ENCODE measurements around the gene KDM5A.
"Not testable (repeated sequence)": the region's sequence is repeated elsewhere in the genome, so short reads cannot be mapped to it uniquely, and the experiment has no call there.

KDM5A gene

DNA sequence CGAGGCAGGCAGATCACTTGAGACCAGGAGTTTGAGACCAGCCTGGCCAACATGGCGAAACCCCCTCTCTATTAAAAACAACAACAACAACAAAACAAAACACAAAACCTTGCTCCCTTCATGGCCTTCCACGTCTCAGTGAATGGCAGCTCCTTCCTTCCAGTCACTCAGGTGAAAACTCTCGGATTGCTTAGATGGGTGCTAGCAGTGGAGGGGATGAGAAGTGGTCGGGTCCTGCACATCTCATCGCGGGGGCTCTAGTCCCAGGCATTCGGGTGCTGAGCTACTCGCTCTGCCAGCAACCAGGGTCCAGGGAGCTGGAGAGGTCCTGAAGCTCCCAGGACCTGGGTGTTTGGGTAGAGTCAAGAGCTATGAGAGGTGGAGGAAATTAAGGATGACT is 134.2 kb downstream of the KDM5A start:
- in situ Hi-C loops (cut with HindIII; ENCODE audit: low pct_ligation_motif_present, low pct_unique_long_range_greater_than_20kb, low sequenced_read_pairs), result no loop called here
- DNase-seq, result no peak

DNA sequence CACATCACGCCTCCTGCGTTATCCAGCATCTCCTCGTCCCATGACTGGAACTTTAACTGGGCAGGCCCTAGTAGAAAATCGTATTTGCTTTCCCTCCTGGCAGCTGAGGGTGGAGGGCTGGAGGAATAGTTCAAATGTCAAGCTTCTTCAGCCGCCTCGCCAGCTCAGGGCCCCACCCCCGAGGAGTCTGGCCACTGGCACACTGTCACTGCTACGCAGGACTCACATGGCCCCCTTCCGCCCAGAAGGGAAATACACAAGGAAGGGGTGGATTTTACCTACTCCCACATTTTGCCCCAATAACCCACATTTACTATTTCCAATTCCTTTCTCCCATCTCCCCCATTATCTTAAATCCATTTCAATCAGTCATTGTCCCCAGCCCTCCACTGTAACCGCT is 135.1 kb downstream of the KDM5A start:
- in situ Hi-C loops (cut with HindIII; ENCODE audit: low pct_ligation_motif_present, low pct_unique_long_range_greater_than_20kb, low sequenced_read_pairs), result no loop called here
- DNase-seq, result no peak

DNA sequence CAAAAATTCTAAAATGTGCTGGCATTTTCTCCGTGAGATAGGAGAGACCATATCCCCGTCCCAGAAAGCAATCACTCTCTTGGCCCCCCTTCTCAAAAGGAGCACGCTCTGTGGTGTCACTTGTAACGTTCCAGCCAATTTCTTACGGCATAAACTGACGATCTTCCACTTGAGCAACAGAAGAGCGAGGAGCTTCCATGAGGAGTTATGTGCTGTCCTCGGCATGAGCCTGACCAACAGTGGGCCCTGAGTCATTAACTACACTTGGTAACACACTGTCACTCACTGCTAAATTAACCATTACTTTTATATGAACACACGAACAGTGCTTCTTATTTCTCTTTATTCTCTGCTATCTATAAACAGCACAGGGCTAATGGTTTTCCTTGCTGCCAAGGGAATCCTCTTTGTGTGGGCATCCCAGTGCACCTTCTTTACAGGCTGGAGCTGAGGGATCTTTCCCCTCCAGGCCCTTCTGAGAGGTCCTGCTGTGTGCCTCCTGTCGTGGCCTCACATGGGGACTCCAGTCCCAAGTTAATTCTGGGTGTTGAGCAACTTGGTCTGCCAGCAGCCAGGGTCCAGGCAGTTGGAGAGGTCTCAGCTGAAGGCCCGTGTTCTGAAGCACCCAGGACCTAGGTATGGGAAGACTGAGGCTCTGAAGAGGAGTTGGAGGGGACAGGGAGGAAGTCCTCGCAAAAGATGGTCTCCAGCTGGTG is 135.8 kb downstream of the KDM5A start:
- DNase-seq, result peak; percentile 64
- in situ Hi-C loops (cut with HindIII; ENCODE audit: low pct_ligation_motif_present, low pct_unique_long_range_greater_than_20kb, low sequenced_read_pairs), result no loop called here

DNA sequence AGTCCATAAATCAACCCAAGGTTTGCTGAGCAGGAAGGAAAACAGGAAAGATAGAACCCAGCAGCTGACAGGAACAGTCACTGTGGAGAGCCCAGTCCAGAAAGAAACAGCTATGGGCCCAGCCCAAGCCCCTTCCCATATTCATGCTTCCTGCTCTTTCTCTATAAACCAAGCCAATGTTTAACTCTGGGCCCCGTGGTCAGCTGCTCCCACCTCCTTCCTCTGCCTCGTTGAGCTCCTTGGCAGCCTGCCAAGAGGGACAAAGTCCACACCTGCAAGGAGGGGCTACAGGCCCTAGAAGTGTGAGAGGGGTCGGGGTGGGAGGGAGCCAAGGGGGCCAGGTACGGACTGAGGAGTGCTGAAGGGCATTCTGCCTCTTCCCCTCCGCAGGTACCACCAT is 136.5 kb downstream of the KDM5A start:
- in situ Hi-C loops (cut with HindIII; ENCODE audit: low pct_ligation_motif_present, low pct_unique_long_range_greater_than_20kb, low sequenced_read_pairs), result no loop called here
- DNase-seq, result peak; percentile 67

DNA sequence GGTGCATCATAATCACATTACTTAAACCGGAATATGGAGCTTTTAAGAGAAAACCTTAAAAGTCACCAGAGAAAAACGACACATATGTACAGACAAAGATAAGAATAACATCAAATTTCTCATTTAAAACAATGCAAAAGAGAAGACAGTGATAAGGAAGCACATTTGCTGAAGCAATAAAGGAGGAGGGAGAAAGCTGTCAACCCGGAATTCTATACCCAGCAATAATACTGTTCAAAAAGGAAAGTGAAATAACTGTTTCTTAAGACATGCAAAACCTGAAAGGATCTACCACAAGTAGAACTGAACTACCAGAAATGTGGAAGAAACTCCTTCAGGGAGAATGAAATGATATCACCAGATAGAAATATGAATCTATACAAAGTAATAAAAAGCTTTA is 141.8 kb downstream of the KDM5A start:
- in situ Hi-C loops (cut with HindIII; ENCODE audit: low pct_ligation_motif_present, low pct_unique_long_range_greater_than_20kb, low sequenced_read_pairs), result no loop called here
- DNase-seq, result peak; percentile 18

DNA sequence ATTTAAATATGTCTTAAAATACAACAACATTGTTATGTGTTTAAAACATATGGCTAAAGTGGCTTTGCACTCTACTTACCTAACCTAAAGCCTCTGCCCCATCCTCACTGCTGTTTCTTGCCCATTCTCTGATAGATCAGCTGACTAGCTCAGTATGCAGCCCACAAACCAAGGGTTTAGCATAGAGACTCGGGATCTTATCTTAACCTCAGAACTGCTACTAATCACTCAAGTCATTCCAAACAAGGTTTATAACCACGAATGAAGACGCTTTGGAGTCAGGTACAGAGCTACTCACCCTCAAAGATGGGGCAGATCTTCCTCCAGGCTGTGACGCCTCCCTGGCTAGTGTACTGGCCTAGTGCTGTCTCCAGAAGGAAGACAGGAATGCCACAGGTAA is 145.7 kb downstream of the KDM5A start:
- in situ Hi-C loops (cut with HindIII; ENCODE audit: low pct_ligation_motif_present, low pct_unique_long_range_greater_than_20kb, low sequenced_read_pairs), result no loop called here
- DNase-seq, result no peak

DNA sequence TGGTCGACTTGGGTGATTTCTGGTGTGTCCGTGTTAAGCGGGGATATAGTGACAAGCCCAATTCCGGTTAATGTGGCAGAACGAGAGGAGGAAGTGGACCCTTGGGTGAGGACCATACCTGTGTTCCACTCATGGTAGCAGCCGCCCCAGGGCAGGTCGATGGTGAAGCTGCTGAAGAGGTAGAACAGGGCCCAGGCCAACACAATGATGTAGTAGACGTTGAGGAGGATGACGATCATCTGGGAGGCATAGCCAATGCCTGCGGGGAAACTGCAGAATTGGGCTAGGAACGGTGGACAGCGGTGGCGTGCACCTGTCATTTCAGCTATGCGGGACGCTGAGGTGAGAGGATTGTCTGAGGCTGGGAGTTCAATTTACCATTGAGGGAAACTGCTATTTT is 146.6 kb downstream of the KDM5A start:
- no peak for DNase-seq
- in situ Hi-C loops (cut with HindIII; ENCODE audit: low pct_ligation_motif_present, low pct_unique_long_range_greater_than_20kb, low sequenced_read_pairs), result no loop called here

DNA sequence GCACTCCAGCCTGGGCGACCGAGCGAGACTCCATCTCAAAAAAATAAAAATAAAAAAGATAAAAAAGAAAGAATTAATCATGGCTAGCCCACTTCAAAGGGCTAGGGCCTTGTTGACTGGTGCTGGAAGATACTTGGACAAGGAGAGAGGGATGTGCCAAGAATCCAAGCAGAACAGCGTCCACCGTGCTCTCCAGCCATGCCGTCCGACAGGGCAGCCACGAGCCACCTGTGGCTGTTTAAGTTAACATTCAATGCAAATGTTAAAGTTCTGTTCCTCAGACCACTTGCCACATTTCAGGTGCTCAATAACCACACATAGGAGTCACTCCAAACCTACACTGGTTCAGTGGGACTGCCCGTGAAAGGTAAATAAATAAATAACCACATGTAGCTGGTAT is 147.9 kb downstream of the KDM5A start:
- in situ Hi-C loops (cut with HindIII; ENCODE audit: low pct_ligation_motif_present, low pct_unique_long_range_greater_than_20kb, low sequenced_read_pairs), result no loop called here
- DNase-seq, result no peak

DNA sequence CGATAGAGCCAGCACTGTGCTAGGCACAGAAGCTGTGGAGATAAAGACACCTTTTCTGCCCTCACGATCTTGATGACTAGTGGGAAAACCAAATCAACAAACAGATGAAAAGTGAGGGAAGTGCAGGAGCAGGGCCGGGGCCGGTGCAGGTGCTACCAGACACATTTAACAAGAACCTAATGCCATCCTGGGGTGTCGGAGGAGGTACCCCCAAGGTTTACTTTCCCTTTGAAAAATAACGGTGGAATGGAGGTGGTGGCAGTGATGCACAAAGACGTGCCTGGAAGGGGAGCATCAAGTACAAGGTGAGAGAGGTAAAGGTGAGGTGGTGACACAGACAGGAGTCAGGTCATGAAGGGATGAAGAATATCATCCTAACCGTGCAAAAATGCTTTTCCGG is 148.6 kb downstream of the KDM5A start:
- in situ Hi-C loops (cut with HindIII; ENCODE audit: low pct_ligation_motif_present, low pct_unique_long_range_greater_than_20kb, low sequenced_read_pairs), result no loop called here
- DNase-seq, result no peak

DNA sequence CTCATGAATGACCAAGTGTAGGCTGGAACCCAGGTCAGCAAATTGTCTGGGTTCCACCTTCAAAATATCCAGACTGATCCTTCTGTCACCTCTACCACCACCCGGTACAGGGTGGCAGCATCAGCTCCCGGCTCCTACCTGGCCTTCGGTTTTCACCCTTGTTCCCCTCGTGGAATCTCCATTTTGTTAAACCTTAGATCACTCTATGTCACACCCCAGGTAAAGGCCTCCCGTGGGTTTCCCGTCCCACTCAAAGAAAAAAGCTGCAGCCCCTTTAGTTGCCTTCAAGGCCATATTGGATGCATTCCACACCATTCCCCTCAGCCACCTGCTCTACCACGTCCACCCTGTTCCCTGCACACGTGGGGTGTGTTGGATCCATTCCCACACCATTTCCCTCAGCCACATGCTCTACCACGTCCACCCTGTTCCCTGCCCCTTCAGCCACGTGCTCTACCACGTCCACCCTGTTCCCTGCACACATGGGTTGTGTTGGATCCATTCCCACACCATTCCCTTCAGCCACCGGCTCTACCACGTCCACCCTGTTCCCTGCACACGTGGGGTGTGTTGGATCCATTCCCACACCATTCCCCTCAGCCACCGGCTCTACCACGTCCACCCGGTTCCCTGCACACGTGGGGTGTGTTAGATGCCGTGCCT is 150.3 kb downstream of the KDM5A start:
- no peak for DNase-seq
- in situ Hi-C loops (cut with HindIII; ENCODE audit: low pct_ligation_motif_present, low pct_unique_long_range_greater_than_20kb, low sequenced_read_pairs), result no loop called here

DNA sequence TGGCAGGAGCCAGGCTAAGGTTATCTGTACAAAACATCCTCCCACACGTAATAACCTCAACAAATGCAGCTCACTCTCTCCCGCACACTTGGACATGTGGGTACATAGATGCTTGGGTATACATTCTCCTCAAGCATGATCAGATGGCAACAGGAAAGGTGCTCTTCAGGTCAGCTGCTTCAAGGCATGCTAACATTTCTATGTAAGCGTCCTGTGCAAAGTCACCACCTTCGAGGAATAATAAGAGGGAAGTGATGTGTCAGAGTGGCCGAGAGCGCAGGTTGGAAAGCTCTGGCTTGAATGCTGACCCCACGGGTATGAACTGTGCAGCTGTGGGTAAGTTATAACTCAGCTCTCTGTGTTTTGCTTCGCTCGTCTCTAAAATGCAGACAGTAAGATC is 151.0 kb downstream of the KDM5A start:
- DNase-seq, result no peak
- in situ Hi-C loops (cut with HindIII; ENCODE audit: low pct_ligation_motif_present, low pct_unique_long_range_greater_than_20kb, low sequenced_read_pairs), result no loop called here

DNA sequence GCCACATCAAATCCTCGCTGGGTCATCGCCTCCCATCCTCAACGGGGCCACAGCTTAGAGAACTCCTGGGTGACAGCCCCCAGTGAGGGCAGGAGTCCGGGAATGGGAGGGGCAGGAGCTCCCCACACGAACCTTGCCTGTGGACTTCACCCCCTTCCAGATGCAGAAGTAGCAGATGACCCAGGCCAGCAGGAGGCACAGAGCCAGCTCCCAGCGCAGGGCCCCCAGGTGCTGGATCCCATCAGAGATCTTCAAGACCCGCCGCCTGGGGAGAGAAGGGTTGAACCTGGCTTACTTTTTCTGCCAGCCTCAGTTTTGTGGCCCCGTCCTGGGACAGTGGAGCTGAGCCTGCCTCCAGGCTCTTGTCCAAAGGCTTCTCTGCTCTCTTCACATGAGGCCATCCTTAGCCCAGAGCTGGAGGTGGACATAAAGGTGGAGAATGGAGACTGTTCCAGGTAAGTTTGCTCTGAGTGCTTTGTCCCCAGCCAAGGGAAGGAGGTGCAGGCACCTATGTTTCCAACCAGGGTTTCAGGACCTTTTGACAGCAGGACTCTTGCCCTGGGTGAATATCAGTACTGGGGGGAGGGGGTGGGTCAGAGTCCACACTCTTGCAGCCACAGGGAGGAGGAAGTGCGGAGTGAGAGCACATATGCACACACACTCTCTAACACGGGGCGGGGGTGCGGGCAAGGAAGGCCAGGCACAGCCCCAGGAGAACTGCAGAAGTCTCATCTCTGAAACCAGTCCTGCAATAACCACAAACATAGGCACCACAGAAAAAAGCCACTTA is 151.9 kb downstream of the KDM5A start:
- DNase-seq, result no peak
- in situ Hi-C loops (cut with HindIII; ENCODE audit: low pct_ligation_motif_present, low pct_unique_long_range_greater_than_20kb, low sequenced_read_pairs), result no loop called here

DNA sequence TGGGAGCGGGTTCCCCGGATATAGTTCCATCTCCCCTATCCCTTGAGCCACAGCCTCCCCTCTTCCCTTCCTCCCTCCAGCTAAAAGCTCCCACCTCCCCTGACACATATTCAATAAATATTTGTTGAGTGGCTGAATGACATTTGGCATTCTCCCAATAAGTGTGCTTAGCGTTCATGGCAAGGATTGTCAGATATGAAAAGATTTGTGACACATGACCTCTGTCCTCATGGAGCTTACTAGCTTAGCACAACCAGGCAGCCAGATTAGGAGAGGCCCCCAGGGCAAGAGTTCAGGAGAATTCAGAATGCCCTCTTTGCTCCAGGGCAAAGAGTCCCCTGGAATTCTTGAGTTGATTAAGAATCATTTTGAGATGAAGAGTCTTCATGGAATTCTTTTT is 152.7 kb downstream of the KDM5A start:
- no peak for DNase-seq
- in situ Hi-C loops (cut with HindIII; ENCODE audit: low pct_ligation_motif_present, low pct_unique_long_range_greater_than_20kb, low sequenced_read_pairs), result no loop called here

DNA sequence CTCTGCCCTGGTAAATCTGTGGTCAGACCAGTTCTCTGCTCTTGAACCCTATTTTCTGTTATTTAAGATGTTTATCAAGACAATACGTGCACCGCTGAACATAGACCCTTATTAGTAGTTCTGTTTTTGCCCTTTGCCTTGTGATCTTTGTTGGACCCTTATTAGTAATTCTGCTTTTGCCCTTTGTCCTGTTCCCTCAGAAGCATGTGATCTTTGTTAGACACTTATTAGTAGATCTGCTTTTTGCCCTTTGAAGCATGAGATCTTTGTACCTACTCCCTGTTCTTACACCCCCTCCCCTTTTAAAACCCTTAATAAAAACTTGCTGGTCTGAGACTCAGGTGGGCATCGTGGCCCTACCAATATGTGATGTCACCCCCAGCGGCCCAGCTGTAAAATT is 153.2 kb downstream of the KDM5A start:
- in situ Hi-C loops (cut with HindIII; ENCODE audit: low pct_ligation_motif_present, low pct_unique_long_range_greater_than_20kb, low sequenced_read_pairs); DNase-seq: not testable (repeated sequence)

DNA sequence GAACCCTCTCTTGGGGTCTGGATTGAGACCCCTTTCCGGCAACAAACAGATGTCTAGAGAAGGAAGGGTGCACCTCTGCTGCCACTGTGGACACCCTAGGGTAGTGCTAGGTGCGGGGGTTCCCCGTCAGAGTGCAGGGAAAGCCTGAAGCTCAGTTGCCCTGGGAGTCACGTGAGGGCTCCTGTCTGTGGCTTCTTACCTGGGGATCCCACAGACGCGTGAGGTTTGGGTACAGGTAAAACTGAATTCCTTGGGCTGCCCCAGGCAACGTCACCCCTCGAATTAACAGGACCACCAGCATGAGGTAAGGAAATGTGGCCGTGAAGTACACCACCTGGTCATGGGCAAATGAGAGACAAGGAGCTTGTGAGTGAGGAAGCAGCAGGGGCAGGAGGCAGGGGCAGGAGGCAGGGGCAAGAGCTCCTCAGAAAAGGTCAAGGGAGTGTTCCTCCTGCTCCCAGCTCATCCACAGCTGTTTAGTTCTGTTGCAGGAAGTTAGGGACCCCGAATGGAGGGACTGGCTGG is 154.2 kb downstream of the KDM5A start:
- in situ Hi-C loops (cut with HindIII; ENCODE audit: low pct_ligation_motif_present, low pct_unique_long_range_greater_than_20kb, low sequenced_read_pairs), result no loop called here
- no peak for DNase-seq

DNA sequence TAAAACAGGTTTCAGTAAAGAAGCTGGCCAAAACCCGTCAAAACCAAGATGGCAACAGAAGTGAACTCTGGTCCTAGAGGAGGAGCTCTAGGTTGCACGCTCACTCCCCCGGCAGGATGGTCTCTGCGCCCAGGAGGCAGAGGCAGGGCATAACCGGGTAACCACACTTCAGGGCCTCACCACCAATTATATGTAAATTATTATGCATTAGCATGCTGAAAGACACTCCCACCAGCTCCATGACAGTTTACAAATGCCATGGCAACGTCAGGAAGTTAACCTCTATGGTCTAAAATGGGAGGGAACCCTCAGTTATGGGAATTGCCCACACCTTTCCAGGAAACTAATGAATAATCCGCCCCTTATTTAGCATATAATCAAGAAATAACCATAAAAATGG is 155.1 kb downstream of the KDM5A start:
- in situ Hi-C loops (cut with HindIII; ENCODE audit: low pct_ligation_motif_present, low pct_unique_long_range_greater_than_20kb, low sequenced_read_pairs), result no loop called here
- DNase-seq, result no peak

DNA sequence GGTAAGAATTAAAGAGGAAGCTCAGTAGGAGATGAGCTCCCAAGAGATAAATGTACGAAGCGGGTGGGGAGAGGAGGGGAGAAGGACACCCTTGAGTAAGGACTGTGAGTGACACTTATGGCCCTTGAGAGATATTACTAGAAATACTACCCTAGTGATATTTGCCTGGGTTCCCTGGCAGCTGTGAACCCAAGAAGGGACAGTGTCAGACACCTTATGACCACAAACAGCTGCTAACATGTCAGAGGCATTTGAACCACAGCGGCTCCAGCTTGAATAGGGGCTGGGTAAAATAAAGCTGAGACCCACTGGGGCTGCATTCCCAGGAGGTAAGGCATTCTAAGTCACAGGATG is 155.5 kb downstream of the KDM5A start:
- no peak for DNase-seq
- in situ Hi-C loops (cut with HindIII; ENCODE audit: low pct_ligation_motif_present, low pct_unique_long_range_greater_than_20kb, low sequenced_read_pairs), result no loop called here

DNA sequence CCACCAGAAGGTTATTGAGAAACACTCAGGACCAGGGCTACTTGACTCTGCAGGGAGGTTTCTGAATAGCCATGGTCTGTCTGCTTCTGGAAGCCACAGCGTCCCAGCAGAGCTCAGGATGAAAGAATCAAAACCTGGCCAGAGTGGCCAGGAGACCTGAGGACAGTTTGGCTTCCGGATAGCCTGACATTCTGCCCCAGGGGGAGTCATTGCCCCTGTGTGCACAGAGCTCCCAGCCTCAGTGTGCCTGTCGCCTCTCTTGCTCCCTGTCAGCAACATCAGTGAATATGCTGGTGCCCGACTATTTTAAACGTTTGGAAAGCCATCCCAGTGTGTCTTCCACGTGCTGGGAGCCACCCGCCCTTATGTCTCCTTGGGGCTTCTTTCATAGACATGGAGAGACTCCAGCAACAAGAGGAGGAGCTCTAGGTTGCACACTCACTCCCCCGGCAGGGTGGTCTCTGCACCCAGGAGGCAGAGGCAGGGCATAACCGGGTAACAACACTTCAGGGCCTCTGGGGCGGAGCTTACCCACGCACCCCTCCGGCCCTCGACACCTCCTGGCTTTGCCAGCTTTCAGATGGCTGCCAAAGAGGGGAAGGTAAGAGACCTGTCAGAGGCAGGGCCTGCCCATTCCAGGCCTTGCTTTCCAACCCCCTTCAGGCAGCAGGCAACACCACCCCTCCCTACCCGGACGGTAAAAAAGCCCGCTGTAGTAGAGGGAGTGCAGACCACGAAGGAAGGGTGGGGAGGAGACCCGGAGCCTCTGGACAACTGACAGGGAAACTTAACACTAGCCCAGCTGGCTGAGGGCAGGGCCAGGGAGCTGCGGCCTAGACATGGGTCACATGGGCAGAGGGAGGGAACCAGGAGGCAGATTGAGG is 156.1 kb downstream of the KDM5A start:
- DNase-seq, result no peak
- in situ Hi-C loops (cut with HindIII; ENCODE audit: low pct_ligation_motif_present, low pct_unique_long_range_greater_than_20kb, low sequenced_read_pairs), result no loop called here
